Ascending aorta (tissue), 2 donors: Measurements from ENCODE around the gene B3GALNT2. TPM values are rescaled to one million over a fixed set of nuclear protein-coding genes. Genes with fewer than 3 reads are reported as not detected.

Experiments
- DNase-seq, 2 donors: peaks; one replicate each; pipeline ENCODE4 v3.0.0-alpha.2; 2019; ENCODE audit warnings: low spot score in 2 of 2
- H3K27ac ChIP-seq, 2 donors: fragments of 200-600 bp; sonication (generic); one replicate each; pipeline ENCODE4 v1.5.1; 2016 to 2017; ENCODE audit warnings: mild to moderate bottlenecking in 1 of 2
- H3K27me3 ChIP-seq: fragments of 200-600 bp; sonication (generic); one replicate; pipeline ENCODE4 v1.5.1; 2017
- H3K36me3 ChIP-seq, 2 donors: fragments of 200-600 bp; sonication (generic); one replicate each; pipeline ENCODE4 v1.5.1; 2016
- H3K4me1 ChIP-seq, 2 donors: fragments of 200-600 bp; sonication (generic); one replicate each; pipeline ENCODE4 v1.5.1; 2016 to 2017; ENCODE audit warnings: mild to moderate bottlenecking in 1 of 2
- H3K4me3 ChIP-seq, 2 donors: fragments of 200-600 bp; sonication (generic); one replicate each; pipeline ENCODE4 v1.5.1; 2016 to 2017; ENCODE audit warnings: mild to moderate bottlenecking in 1 of 2
- H3K9me3 ChIP-seq, 2 donors: fragments of 200-600 bp; sonication (generic); one replicate each; pipeline ENCODE4 v1.5.1; 2016
- CTCF ChIP-seq, 3 experiments: fragments of 200-600 bp in 2 of 3; fragments of 450-650 bp in 1 of 3; sonication (generic) in 2 of 3; IDR thresholded peaks; one replicate each; pipeline ENCODE4 v1.5.1; 2016 to 2019; ENCODE audit warnings: antibody characterized with exemption in 3 of 3, mild to moderate bottlenecking in 1 of 3, moderate library complexity in 1 of 3
- intact Hi-C: fragments of 100-400 bp; cut with DNase I; formaldehyde crosslinking; loops from one replicate; pipeline ENCODE4 v1.15.1; 2023
- total RNA-seq: library from RNA; depleted of rRNA; stranded (reverse); fragments of >200 nt; gene quantifications from one replicate; pipeline ENCODE4 v1.1.0, GENCODE V29; 2016

Gene B3GALNT2
- total RNA-seq, 1 donor from 2014 or later = 54.2 TPM

GRCh38 chr1:235427447-235427846, 76.8 kb downstream of the B3GALNT2 start:
- H3K27ac ChIP-seq = no peak overlapping the region
- H3K36me3 ChIP-seq = no peaks in the 10 kb centered on the region
- H3K4me1 ChIP-seq = peaks cover 0 to 5% of the 10 kb centered on the region in 2 donors
- no peaks in the 10 kb centered on the region for H3K9me3 ChIP-seq
- peak in 1 of 2 donors; percentile 9 for DNase-seq
- intact Hi-C loops = no loop called here
- H3K27me3 ChIP-seq = no peaks in the 10 kb centered on the region
- no peak for TF ChIP-seq CTCF (IDR thresholded peaks at IDR 0.05)
- H3K4me3 ChIP-seq = no peak overlapping the region

- peak in 1 of 2 donors; percentile 21 for DNase-seq
- Histone ChIP-seq H3K4me3 (no peak overlapping the region), H3K27me3 (no peaks in the 10 kb centered on the region), H3K4me1 (peaks cover 0 to 4% of the 10 kb centered on the region in 2 donors), H3K27ac (no peak overlapping the region), H3K9me3 (no peaks in the 10 kb centered on the region), H3K36me3 (no peaks in the 10 kb centered on the region)
- intact Hi-C loops = no loop called here
- no peak for TF ChIP-seq CTCF (IDR thresholded peaks at IDR 0.05)
These were observed 77.6 kb downstream of the B3GALNT2 start for GRCh38 chr1:235426680-235427079.

- Histone ChIP-seq H3K36me3 (no peaks in the 10 kb centered on the region), H3K9me3 (no peaks in the 10 kb centered on the region)
- intact Hi-C loops = no loop called here
These were observed 78.1 kb downstream of the B3GALNT2 start for GRCh38 chr1:235426143-235426542.

GRCh38 chr1:235425357-235425756, 78.9 kb downstream of the B3GALNT2 start:
- H3K27ac ChIP-seq = no peak overlapping the region
- DNase-seq = peak in 1 of 2 donors; percentile 28
- H3K4me3 ChIP-seq = no peak overlapping the region
- no peaks in the 10 kb centered on the region for H3K9me3 ChIP-seq
- intact Hi-C loops = no loop called here
- TF ChIP-seq CTCF (IDR thresholded peaks at IDR 0.05) = no peak
- no peaks in the 10 kb centered on the region for H3K4me1 ChIP-seq
- no peaks in the 10 kb centered on the region for H3K27me3 ChIP-seq
- no peaks in the 10 kb centered on the region for H3K36me3 ChIP-seq

More at GRCh38 chr1:235426143-235426542, 78.1 kb downstream of the B3GALNT2 start:
- no peak overlapping the region for H3K4me3 ChIP-seq
- no peak for DNase-seq
- no peak overlapping the region for H3K27ac ChIP-seq
- no peaks in the 10 kb centered on the region for H3K4me1 ChIP-seq
- no peaks in the 10 kb centered on the region for H3K27me3 ChIP-seq
- TF ChIP-seq CTCF (IDR thresholded peaks at IDR 0.05) = no peak

GRCh38 chr1:235424092-235424491, 80.2 kb downstream of the B3GALNT2 start:
- H3K4me1 ChIP-seq = no peaks in the 10 kb centered on the region
- no peaks in the 10 kb centered on the region for H3K9me3 ChIP-seq
- H3K36me3 ChIP-seq = no peaks in the 10 kb centered on the region
- intact Hi-C loops = no loop called here
- no peak overlapping the region for H3K4me3 ChIP-seq
- no peak for TF ChIP-seq CTCF (IDR thresholded peaks at IDR 0.05)
- no peak for DNase-seq
- no peak overlapping the region for H3K27ac ChIP-seq
- H3K27me3 ChIP-seq = no peaks in the 10 kb centered on the region

- Histone ChIP-seq H3K9me3 (no peaks in the 10 kb centered on the region), H3K4me1 (no peaks in the 10 kb centered on the region), H3K27me3 (no peaks in the 10 kb centered on the region), H3K36me3 (no peaks in the 10 kb centered on the region), H3K27ac (no peak overlapping the region), H3K4me3 (no peak overlapping the region)
- intact Hi-C loops = no loop called here
- TF ChIP-seq CTCF (IDR thresholded peaks at IDR 0.05) = no peak
- DNase-seq = no peak
These were observed 81.0 kb downstream of the B3GALNT2 start for GRCh38 chr1:235423214-235423652.
